ENCODE results near the gene LSM3.

The LSM3 gene

GRCh38 chr3:14200841-14201240 is 22.2 kb downstream of the LSM3 start:
- DNase-seq (ENCODE audit: low spot score): no peak

- DNase-seq (ENCODE audit: low spot score): no peak
Observed at GRCh38 chr3:14201940-14202684, 23.5 kb downstream of the LSM3 start.

GRCh38 chr3:14202874-14203520 is 24.4 kb downstream of the LSM3 start:
- DNase-seq (ENCODE audit: low spot score): no peak

- DNase-seq (ENCODE audit: low spot score): peak; percentile 80
Observed at GRCh38 chr3:14203521-14204079, 25.0 kb downstream of the LSM3 start.

GRCh38 chr3:14204515-14205284 is 26.1 kb downstream of the LSM3 start:
- no peak for DNase-seq (ENCODE audit: low spot score)

- DNase-seq (ENCODE audit: low spot score): no peak
Observed at GRCh38 chr3:14206548-14207177, 28.0 kb downstream of the LSM3 start.

- DNase-seq (ENCODE audit: low spot score): no peak
Observed at GRCh38 chr3:14208168-14208567, 29.6 kb downstream of the LSM3 start.

GRCh38 chr3:14208977-14209394 is 30.4 kb downstream of the LSM3 start:
- DNase-seq (ENCODE audit: low spot score): no peak

GRCh38 chr3:14209581-14210289 is 31.1 kb downstream of the LSM3 start:
- no peak for DNase-seq (ENCODE audit: low spot score)

- DNase-seq (ENCODE audit: low spot score): no peak
Observed at GRCh38 chr3:14210290-14210688, 31.7 kb downstream of the LSM3 start.

- no peak for DNase-seq (ENCODE audit: low spot score)
Observed at GRCh38 chr3:14210843-14211594, 32.4 kb downstream of the LSM3 start.

GRCh38 chr3:14211621-14212020 is 33.0 kb downstream of the LSM3 start:
- DNase-seq (ENCODE audit: low spot score): no peak

- DNase-seq (ENCODE audit: low spot score): no peak
Observed at GRCh38 chr3:14212032-14212431, 33.4 kb downstream of the LSM3 start.

GRCh38 chr3:14213066-14213774 is 34.6 kb downstream of the LSM3 start:
- DNase-seq (ENCODE audit: low spot score): no peak

GRCh38 chr3:14214764-14215163 is 36.1 kb downstream of the LSM3 start:
- no peak for DNase-seq (ENCODE audit: low spot score)

GRCh38 chr3:14216257-14217048 is 37.8 kb downstream of the LSM3 start:
- DNase-seq (ENCODE audit: low spot score): peak; percentile 56

- no peak for DNase-seq (ENCODE audit: low spot score)
Observed at GRCh38 chr3:14218355-14218754, 39.7 kb downstream of the LSM3 start.

- no peak for DNase-seq (ENCODE audit: low spot score)
Observed at GRCh38 chr3:14220933-14221332, 42.3 kb downstream of the LSM3 start.

GRCh38 chr3:14221902-14222301 is 43.3 kb downstream of the LSM3 start:
- no peak for DNase-seq (ENCODE audit: low spot score)

Data from D341Med (cell line).